Activated naive CD4-positive, alpha-beta T cell treated with anti-CD3 and anti-CD28 coated beads, Interleukin-2, amount 10 ng/mL, durations not matched to agents 7 days and 5 days (primary cell): Measurements from ENCODE around the gene C7orf33.
A peak's percentile ranks its signal among the peaks of the same experiment; 100 is the strongest.

Source experiments
- CTCF ChIA-PET: fragments of 350-600 bp; sonication (Branson Sonifier 250); formaldehyde crosslinking; loops from one replicate; lab custom pipeline; 2021; ENCODE audit warnings: antibody characterized with exemption; lab: Charles Lee
- DNase-seq: peaks from one replicate; pipeline ENCODE4 v3.0.0-alpha.2; 2020
- H3K27ac Mint-ChIP-seq: one replicate; pipeline ENCODE4 v1.8.0; 2021; ENCODE audit warnings: mild to moderate bottlenecking, moderate library complexity, mixed read lengths
- H3K27me3 Mint-ChIP-seq: one replicate; pipeline ENCODE4 v1.8.0; 2021; ENCODE audit warnings: mild to moderate bottlenecking, mixed read lengths
- H3K36me3 Mint-ChIP-seq: one replicate; pipeline ENCODE4 v1.8.0; 2021; ENCODE audit warnings: mixed read lengths
- H3K4me1 Mint-ChIP-seq: one replicate; pipeline ENCODE4 v1.8.0; 2021; ENCODE audit warnings: mixed read lengths
- H3K4me3 Mint-ChIP-seq: one replicate; pipeline ENCODE4 v1.8.0; 2021; ENCODE audit warnings: mild to moderate bottlenecking, moderate library complexity, mixed read lengths
- H3K9me3 Mint-ChIP-seq: one replicate; pipeline ENCODE4 v1.8.0; 2021; ENCODE audit warnings: mixed read lengths

Gene C7orf33

DNA sequence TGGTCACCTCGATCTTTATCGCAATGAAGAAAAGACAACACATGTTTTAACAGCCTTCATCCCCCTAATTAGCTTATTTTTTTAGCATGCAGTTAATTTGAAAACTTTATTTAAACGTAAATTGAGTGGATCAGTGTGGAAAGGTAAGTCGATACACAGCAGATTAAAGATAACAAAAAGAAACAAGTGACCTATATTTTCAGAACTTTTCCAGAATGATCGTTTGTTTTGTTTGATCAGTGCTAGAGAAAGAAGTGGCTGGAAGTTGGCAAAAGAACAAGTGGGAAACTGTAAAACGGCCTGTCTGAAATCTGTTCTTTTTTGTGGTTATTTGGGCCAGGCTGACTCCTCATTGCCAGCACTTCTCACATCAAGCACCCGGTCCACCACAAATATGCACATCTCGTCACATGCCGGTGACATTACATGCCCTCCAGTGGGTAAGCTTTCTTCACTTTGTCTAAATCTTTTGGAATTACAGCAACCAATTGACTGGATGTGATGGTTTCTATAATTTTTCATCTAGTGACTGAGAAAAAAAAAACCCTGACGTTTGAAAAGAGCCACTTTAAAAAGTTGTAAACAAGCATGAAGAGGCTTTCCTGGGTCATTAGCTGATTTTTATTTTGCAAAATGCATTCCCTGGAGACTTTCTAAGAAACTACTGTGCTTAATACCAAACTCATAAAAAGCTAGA lies 33.2 kb downstream of the C7orf33 start:
- H3K4me3 Mint-ChIP-seq: no peak overlapping the region
- H3K9me3 Mint-ChIP-seq: peaks cover 3% of the 10 kb centered on the region
- H3K4me1 Mint-ChIP-seq: peaks cover 27% of the 10 kb centered on the region
- H3K27me3 Mint-ChIP-seq: peaks cover 48% of the 10 kb centered on the region
- peaks cover 1% of the 10 kb centered on the region for H3K36me3 Mint-ChIP-seq
- CTCF ChIA-PET: interaction anchor here (0.8 kb wide), 1 partner anchor 11 kb away, joined by 3 read pairs; no protein-coding TSS in a partner anchor
- DNase-seq: no peak
- no peak overlapping the region for H3K27ac Mint-ChIP-seq

- H3K27me3 Mint-ChIP-seq: peaks cover 39% of the 10 kb centered on the region
- H3K27ac Mint-ChIP-seq: no peak overlapping the region
- CTCF ChIA-PET: interaction anchor here (1.0 kb wide), 1 partner anchor 268 kb away, joined by 3 read pairs; no protein-coding TSS in a partner anchor
- H3K9me3 Mint-ChIP-seq: no peaks in the 10 kb centered on the region
- peaks cover 35% of the 10 kb centered on the region for H3K4me1 Mint-ChIP-seq
- H3K4me3 Mint-ChIP-seq: no peak overlapping the region
- no peak for DNase-seq
- H3K36me3 Mint-ChIP-seq: no peaks in the 10 kb centered on the region
Observed at GRCh38 chr7:148624735-148625134, 34.2 kb downstream of the C7orf33 start.

- Mint-ChIP-seq H3K27ac (no peak overlapping the region), H3K9me3 (no peaks in the 10 kb centered on the region), H3K4me3 (no peak overlapping the region), H3K4me1 (peaks cover 41% of the 10 kb centered on the region), H3K27me3 (peaks cover 41% of the 10 kb centered on the region), H3K36me3 (peaks cover 3% of the 10 kb centered on the region)
- CTCF ChIA-PET: interaction anchor here (1.0 kb wide), 1 partner anchor 267 kb away, joined by 3 read pairs; no protein-coding TSS in a partner anchor
- no peak for DNase-seq
Observed at GRCh38 chr7:148625342-148625741, 34.8 kb downstream of the C7orf33 start.

GRCh38 chr7:148626828-148627227 lies 36.3 kb downstream of the C7orf33 start:
- peaks cover 3% of the 10 kb centered on the region for H3K36me3 Mint-ChIP-seq
- no peaks in the 10 kb centered on the region for H3K9me3 Mint-ChIP-seq
- H3K27me3 Mint-ChIP-seq: peaks cover 38% of the 10 kb centered on the region
- CTCF ChIA-PET: interaction anchor here (0.9 kb wide), 1 partner anchor 18 kb away, joined by 3 read pairs; no protein-coding TSS in a partner anchor
- DNase-seq: no peak
- H3K4me1 Mint-ChIP-seq: peaks cover 41% of the 10 kb centered on the region
- H3K4me3 Mint-ChIP-seq: no peak overlapping the region
- H3K27ac Mint-ChIP-seq: no peak overlapping the region

GRCh38 chr7:148628011-148628410 lies 37.4 kb downstream of the C7orf33 start:
- Mint-ChIP-seq H3K4me1 (peaks cover 49% of the 10 kb centered on the region), H3K27ac (no peak overlapping the region), H3K9me3 (no peaks in the 10 kb centered on the region), H3K4me3 (no peak overlapping the region), H3K27me3 (peaks cover 41% of the 10 kb centered on the region), H3K36me3 (peaks cover 3% of the 10 kb centered on the region)
- DNase-seq: no peak
- CTCF ChIA-PET: interaction anchor here (1.2 kb wide), 1 partner anchor 53 kb away, joined by 3 read pairs; no protein-coding TSS in a partner anchor

- H3K27me3 Mint-ChIP-seq: peaks cover 32% of the 10 kb centered on the region
- no peak overlapping the region for H3K4me3 Mint-ChIP-seq
- H3K36me3 Mint-ChIP-seq: peaks cover 4% of the 10 kb centered on the region
Observed at GRCh38 chr7:148630078-148630477, 39.5 kb downstream of the C7orf33 start.

DNA sequence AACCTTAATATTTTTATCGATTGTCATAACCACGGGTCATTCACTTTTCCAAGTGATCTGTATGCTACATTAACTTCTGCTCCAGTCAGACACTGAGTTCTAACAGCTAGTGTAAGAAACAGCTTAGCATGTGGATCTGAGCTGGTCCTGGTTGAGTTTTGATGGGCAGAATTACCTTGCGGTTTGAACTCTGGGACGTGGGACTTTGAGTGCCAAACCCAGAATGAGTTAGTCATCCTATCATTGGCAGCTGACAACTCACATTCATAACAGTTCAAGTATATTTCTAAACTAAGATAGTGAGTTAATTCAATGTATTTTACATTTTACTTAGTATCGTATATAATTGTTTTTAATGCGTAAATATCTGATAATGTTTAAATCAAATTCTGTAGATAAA lies 43.2 kb downstream of the C7orf33 start:
- no peak overlapping the region for H3K4me3 Mint-ChIP-seq
- CTCF ChIA-PET: interaction anchor here (1.1 kb wide), 1 partner anchor 56 kb away, joined by 3 read pairs; no protein-coding TSS in a partner anchor
- peaks cover 4% of the 10 kb centered on the region for H3K9me3 Mint-ChIP-seq
- H3K36me3 Mint-ChIP-seq: peaks cover 4% of the 10 kb centered on the region
- peaks cover 47% of the 10 kb centered on the region for H3K27me3 Mint-ChIP-seq
- DNase-seq: no peak
- H3K27ac Mint-ChIP-seq: no peak overlapping the region
- peaks cover 30% of the 10 kb centered on the region for H3K4me1 Mint-ChIP-seq

More at GRCh38 chr7:148630078-148630477, 39.5 kb downstream of the C7orf33 start:
- CTCF ChIA-PET: no interaction called here
- DNase-seq: no peak
- Mint-ChIP-seq H3K9me3 (peaks cover 4% of the 10 kb centered on the region), H3K4me1 (peaks cover 51% of the 10 kb centered on the region), H3K27ac (no peak overlapping the region)

GRCh38 chr7:148637094-148637493 lies 46.5 kb downstream of the C7orf33 start:
- Mint-ChIP-seq H3K9me3 (peaks cover 4% of the 10 kb centered on the region), H3K4me1 (peaks cover 14% of the 10 kb centered on the region), H3K4me3 (no peak overlapping the region), H3K27ac (no peak overlapping the region), H3K27me3 (peaks cover 29% of the 10 kb centered on the region), H3K36me3 (peaks cover 2% of the 10 kb centered on the region)
- CTCF ChIA-PET: no interaction called here
- no peak for DNase-seq

- no peak overlapping the region for H3K27ac Mint-ChIP-seq
- H3K36me3 Mint-ChIP-seq: no peaks in the 10 kb centered on the region
- peaks cover 25% of the 10 kb centered on the region for H3K27me3 Mint-ChIP-seq
- H3K9me3 Mint-ChIP-seq: no peaks in the 10 kb centered on the region
- DNase-seq: no peak
- H3K4me3 Mint-ChIP-seq: no peak overlapping the region
- CTCF ChIA-PET: no interaction called here
- H3K4me1 Mint-ChIP-seq: no peaks in the 10 kb centered on the region
Observed at GRCh38 chr7:148645898-148646297, 55.3 kb downstream of the C7orf33 start.

DNA sequence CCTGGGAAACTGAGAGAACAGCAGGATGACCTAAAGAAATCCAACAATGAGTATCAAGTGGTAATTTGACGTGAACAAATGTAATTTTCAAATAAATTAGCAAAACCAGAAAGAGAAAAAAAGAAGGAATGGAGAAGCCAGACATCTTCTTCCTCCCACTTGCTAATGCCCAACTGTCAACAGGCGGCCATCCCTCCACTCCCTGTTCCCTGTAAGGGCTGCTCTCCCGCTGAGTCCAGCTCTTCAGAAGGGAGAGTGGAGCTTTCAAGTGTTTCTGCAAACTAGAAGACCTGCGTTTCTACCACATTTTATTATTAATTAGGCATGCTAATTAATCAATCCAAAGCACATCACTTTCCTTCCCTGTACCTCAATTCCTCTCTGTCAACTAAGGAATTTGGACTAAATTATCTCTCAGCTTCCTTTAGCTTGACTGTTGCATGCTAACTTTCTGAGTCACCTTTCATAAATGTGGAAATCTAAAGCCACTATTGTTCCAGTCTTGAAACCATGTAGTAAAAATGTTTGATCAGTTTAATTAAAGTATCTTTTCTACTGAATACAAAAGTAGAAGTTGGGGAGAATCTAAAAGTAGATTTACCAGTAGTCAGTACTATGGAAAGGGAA lies 59.8 kb downstream of the C7orf33 start:
- no peak overlapping the region for H3K27ac Mint-ChIP-seq
- H3K4me1 Mint-ChIP-seq: no peaks in the 10 kb centered on the region
- DNase-seq: no peak
- CTCF ChIA-PET: no interaction called here
- H3K36me3 Mint-ChIP-seq: no peaks in the 10 kb centered on the region
- no peaks in the 10 kb centered on the region for H3K9me3 Mint-ChIP-seq
- peaks cover 25% of the 10 kb centered on the region for H3K27me3 Mint-ChIP-seq
- H3K4me3 Mint-ChIP-seq: no peak overlapping the region

- CTCF ChIA-PET: no interaction called here
- Mint-ChIP-seq H3K27me3 (peaks cover 17% of the 10 kb centered on the region), H3K27ac (no peak overlapping the region), H3K4me3 (no peak overlapping the region), H3K9me3 (no peaks in the 10 kb centered on the region), H3K4me1 (no peaks in the 10 kb centered on the region), H3K36me3 (no peaks in the 10 kb centered on the region)
- no peak for DNase-seq
Observed at GRCh38 chr7:148652773-148653172, 62.2 kb downstream of the C7orf33 start.

GRCh38 chr7:148657929-148658328 lies 67.4 kb downstream of the C7orf33 start:
- H3K36me3 Mint-ChIP-seq: no peaks in the 10 kb centered on the region
- no peak overlapping the region for H3K4me3 Mint-ChIP-seq
- peaks cover 4% of the 10 kb centered on the region for H3K4me1 Mint-ChIP-seq
- DNase-seq: no peak
- H3K9me3 Mint-ChIP-seq: no peaks in the 10 kb centered on the region
- no peak overlapping the region for H3K27ac Mint-ChIP-seq
- H3K27me3 Mint-ChIP-seq: peaks cover 5% of the 10 kb centered on the region
- CTCF ChIA-PET: no interaction called here

GRCh38 chr7:148661471-148661870 lies 70.9 kb downstream of the C7orf33 start:
- peak; percentile 23 for DNase-seq
- Mint-ChIP-seq H3K27ac (no peak overlapping the region), H3K4me3 (no peak overlapping the region), H3K4me1 (peaks cover 4% of the 10 kb centered on the region), H3K27me3 (no peaks in the 10 kb centered on the region), H3K36me3 (no peaks in the 10 kb centered on the region), H3K9me3 (no peaks in the 10 kb centered on the region)
- CTCF ChIA-PET: no interaction called here

DNA sequence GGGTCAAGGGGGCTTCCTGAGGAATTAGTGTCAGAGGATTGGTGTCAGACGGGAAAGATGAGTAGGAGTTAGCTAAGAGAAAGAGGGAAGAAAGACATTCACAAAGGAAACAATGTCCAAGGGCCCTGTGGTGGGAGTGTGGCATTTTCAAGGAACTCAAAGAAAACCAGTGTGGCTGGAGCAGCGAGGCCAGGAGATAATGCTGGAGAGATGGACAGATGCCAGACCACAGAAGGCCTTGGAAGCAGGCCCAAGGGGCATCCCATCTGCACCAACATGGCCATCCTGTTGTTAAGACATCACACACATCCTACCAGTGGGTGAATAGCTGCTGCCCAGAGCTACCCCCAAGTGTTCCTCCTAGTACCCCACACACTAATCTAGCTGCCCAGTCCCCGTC lies 72.1 kb downstream of the C7orf33 start:
- no peak overlapping the region for H3K4me3 Mint-ChIP-seq
- no peaks in the 10 kb centered on the region for H3K36me3 Mint-ChIP-seq
- H3K4me1 Mint-ChIP-seq: peaks cover 4% of the 10 kb centered on the region
- no peak overlapping the region for H3K27ac Mint-ChIP-seq
- H3K9me3 Mint-ChIP-seq: no peaks in the 10 kb centered on the region
- CTCF ChIA-PET: no interaction called here
- no peaks in the 10 kb centered on the region for H3K27me3 Mint-ChIP-seq
- DNase-seq: no peak

- DNase-seq: no peak
- no peak overlapping the region for H3K27ac Mint-ChIP-seq
- no peaks in the 10 kb centered on the region for H3K36me3 Mint-ChIP-seq
- CTCF ChIA-PET: no interaction called here
- no peak overlapping the region for H3K4me3 Mint-ChIP-seq
- H3K9me3 Mint-ChIP-seq: no peaks in the 10 kb centered on the region
- H3K27me3 Mint-ChIP-seq: no peaks in the 10 kb centered on the region
- H3K4me1 Mint-ChIP-seq: peaks cover 4% of the 10 kb centered on the region
Observed at GRCh38 chr7:148664324-148664723, 73.8 kb downstream of the C7orf33 start.
